A549 (cell line): ENCODE measurements around the gene GAL3ST2. TPM values are rescaled to one million over a fixed set of nuclear protein-coding genes. Genes with fewer than 3 reads are reported as not detected.

Source experiments
- ATAC-seq, 2 experiments: fragments of 200-7000 bp in 1 of 2; fragments of >200 bp in 1 of 2; cut with Nextera tagmentation in 1 of 2; cut with Tn5 transposase in 1 of 2; 3 replicates each; pipeline versions ENCODE4 v1.8.0 to v1.9.1; 2018 to 2020; ENCODE audit warnings: mild to moderate bottlenecking in 1 of 2, moderate library complexity in 1 of 2
- CTCF ChIA-PET: fragments of 300-600 bp; sonication (Branson Sonifier 250); formaldehyde crosslinking; extraction: SDS; loops from one replicate; lab custom pipeline; 2021; ENCODE audit warnings: antibody characterized with exemption, inconsistent platforms; lab: Yijun Ruan, JAX
- POLR2A ChIA-PET: fragments of 350-600 bp; formaldehyde crosslinking; extraction: SDS; loops from one replicate; lab custom pipeline; 2021; ENCODE audit warnings: antibody characterized with exemption, inconsistent platforms; lab: Yijun Ruan, JAX
- DNase-seq, 2 experiments: peaks; one replicate each; pipeline versions ENCODE4 v3.0.0 to v3.0.0-alpha.2; 2011 to 2016; ENCODE audit warnings: low read depth in 1 of 2, low spot score in 1 of 2
- FAIRE-seq: peaks from 2 replicates; lab custom pipeline; 2011; peaks lifted over from hg19 to GRCh38; lab: Jason Lieb, UNC
- H3K27ac ChIP-seq, 2 experiments: fragments of >200 bp; sonication (Bioruptor Twin); formaldehyde crosslinking; 3 replicates each; pipeline ENCODE4 v1.5.1; 2016 to 2017
- H3K4me1 ChIP-seq: fragments of >200 bp; sonication (Bioruptor Twin); formaldehyde crosslinking; 3 replicates; pipeline ENCODE4 v1.6.1; 2016
- H3K4me2 ChIP-seq: fragments of >200 bp; sonication (Bioruptor Twin); formaldehyde crosslinking; 3 replicates; pipeline ENCODE4 v1.6.1; 2016
- H3K4me3 ChIP-seq: fragments of >200 bp; sonication (Bioruptor Twin); formaldehyde crosslinking; 3 replicates; pipeline ENCODE4 v1.5.1; 2016
- H3K9me3 ChIP-seq: fragments of >200 bp; sonication (Bioruptor Twin); formaldehyde crosslinking; 3 replicates; pipeline ENCODE4 v1.6.1; 2016
- CTCF ChIP-seq: fragments of >200 bp; sonication (Bioruptor Twin); formaldehyde crosslinking; IDR thresholded peaks from 3 replicates; pipeline ENCODE4 v1.5.1; 2016
- EHF ChIP-seq: fragments of 250-450 bp; sonication (Bioruptor Pico); IDR thresholded peaks from 2 replicates; pipeline ENCODE4 v1.5.0; 2020; ENCODE audit warnings: mild to moderate bottlenecking
- FOSL2 ChIP-seq, 2 experiments: fragments of 450-650 bp in 1 of 2; fragments of >200 bp in 1 of 2; sonication (Bioruptor Twin) in 1 of 2; formaldehyde crosslinking; IDR thresholded peaks; 2 replicates each; pipeline versions ENCODE4 v1.5.0 to v1.6.1; 2016 to 2020; ENCODE audit warnings: mild to moderate bottlenecking in 1 of 2, moderate library complexity in 1 of 2
- HMGXB4 ChIP-seq: fragments of 250-450 bp; sonication (Bioruptor Pico); IDR thresholded peaks from 2 replicates; pipeline ENCODE4 v1.5.0; 2021; ENCODE audit warnings: mild to moderate bottlenecking, moderate library complexity, borderline replicate concordance
- JUNB ChIP-seq: fragments of >200 bp; sonication (Bioruptor Twin); formaldehyde crosslinking; IDR thresholded peaks from 2 replicates; pipeline ENCODE4 v1.6.1; 2016
- MAZ ChIP-seq: fragments of 150-350 bp; IDR thresholded peaks from 2 replicates; pipeline ENCODE4 v1.6.1; 2014; ENCODE audit warnings: antibody characterized with exemption, low read depth, low read length, borderline replicate concordance
- NR3C1 ChIP-seq: fragments of >200 bp; sonication (Bioruptor Twin); formaldehyde crosslinking; IDR thresholded peaks from 3 replicates; pipeline ENCODE4 v1.6.1; 2017
- POLR2A ChIP-seq: IDR thresholded peaks from 2 replicates; pipeline ENCODE4 v1.6.1; 2012; ENCODE audit warnings: mild to moderate bottlenecking, low read length
- RARB ChIP-seq: fragments of 250-450 bp; sonication (Bioruptor Pico); IDR thresholded peaks from 2 replicates; pipeline ENCODE4 v1.8.0; 2021; ENCODE audit warnings: mild to moderate bottlenecking, moderate library complexity
- RCOR1 ChIP-seq: fragments of 150-350 bp; IDR thresholded peaks from 2 replicates; pipeline ENCODE4 v1.6.1; 2014; ENCODE audit warnings: antibody characterized with exemption, low read length, low read depth
- RFX5 ChIP-seq: fragments of 450-650 bp; IDR thresholded peaks from 2 replicates; pipeline ENCODE4 v1.7.1; 2014; ENCODE audit warnings: antibody characterized with exemption, mild to moderate bottlenecking, moderate library complexity
- SMC3 ChIP-seq: fragments of >200 bp; sonication (Bioruptor Twin); formaldehyde crosslinking; IDR thresholded peaks from 3 replicates; pipeline ENCODE4 v1.6.1; 2018; ENCODE audit warnings: inconsistent platforms
- TP53 ChIP-seq: fragments of 250-450 bp; sonication (Bioruptor Pico); IDR thresholded peaks from 2 replicates; pipeline ENCODE4 v1.5.0; 2021; ENCODE audit warnings: mild to moderate bottlenecking, moderate library complexity
- WGBS: methylation state at CpG from one replicate; pipeline ENCODE4 v1.1.6; 2017; ENCODE audit errors: missing lambda C conversion rate; 5-methylcytosine and 5-hydroxymethylcytosine counted together
- polyA plus RNA-seq, 4 experiments: library from polyadenylated mRNA; depleted of rRNA in 3 of 4; stranded (reverse); fragments of >200 nt; fragmentation: RNase III in 1 of 4; extraction: RNeasy Plus Mini Kit Qiagen cat#74134 plus additional on column Dnase treatment in 1 of 4; gene quantifications; 2 replicates in 3 of 4; 3 replicates in 1 of 4; pipeline ENCODE4 v1.2.3, GENCODE V29; 2011 to 2017

Gene GAL3ST2
- polyA plus RNA-seq, 2 of the 4 experiments (the other 2 are of a cell fraction) = 0.61 TPM; not detected in 1

DNA sequence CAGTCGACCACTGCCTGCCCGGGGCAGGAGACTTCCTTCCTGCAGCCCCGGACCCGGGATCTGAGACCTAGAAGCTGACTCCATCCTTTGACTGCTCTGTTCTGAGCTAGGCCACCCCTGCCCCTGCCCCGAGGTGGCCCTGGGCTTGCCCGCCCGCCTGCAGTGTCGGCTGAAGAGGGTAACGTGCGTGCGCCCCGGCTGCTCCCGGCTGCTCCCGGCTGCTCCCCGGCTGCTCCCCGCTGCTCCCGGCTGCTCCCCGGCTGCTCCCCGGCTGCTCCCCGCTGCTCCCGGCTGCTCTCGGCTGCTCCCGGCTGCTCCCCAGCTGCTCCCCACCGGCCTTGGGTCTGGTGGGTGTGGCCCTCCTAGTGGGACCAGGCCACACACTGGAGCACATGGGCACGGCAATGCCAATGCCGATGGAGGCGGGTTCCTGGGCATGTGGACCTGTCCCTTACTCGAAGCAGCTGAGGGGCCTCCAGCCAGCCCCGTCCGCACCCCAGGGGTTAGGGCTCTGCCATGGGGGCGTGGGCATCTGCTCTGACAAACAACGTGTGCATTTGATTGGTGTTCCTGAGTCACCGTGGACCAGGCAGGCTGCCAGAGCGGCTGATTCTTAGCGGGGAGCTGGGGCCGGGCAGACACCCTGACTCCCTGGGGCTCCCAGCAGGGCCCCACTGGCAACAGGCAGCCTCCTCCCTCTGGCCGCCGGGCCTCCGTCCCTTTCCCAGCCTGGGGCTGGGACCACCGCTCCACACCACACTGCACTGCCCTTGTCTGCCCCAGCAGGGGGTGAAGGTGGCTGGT lies 2.0 kb upstream of the GAL3ST2 start (continued):
- no peak for TF ChIP-seq TP53
- TF ChIP-seq EHF (CRISPR knock-in tag) = no peak
- no peak for TF ChIP-seq HMGXB4

DNA sequence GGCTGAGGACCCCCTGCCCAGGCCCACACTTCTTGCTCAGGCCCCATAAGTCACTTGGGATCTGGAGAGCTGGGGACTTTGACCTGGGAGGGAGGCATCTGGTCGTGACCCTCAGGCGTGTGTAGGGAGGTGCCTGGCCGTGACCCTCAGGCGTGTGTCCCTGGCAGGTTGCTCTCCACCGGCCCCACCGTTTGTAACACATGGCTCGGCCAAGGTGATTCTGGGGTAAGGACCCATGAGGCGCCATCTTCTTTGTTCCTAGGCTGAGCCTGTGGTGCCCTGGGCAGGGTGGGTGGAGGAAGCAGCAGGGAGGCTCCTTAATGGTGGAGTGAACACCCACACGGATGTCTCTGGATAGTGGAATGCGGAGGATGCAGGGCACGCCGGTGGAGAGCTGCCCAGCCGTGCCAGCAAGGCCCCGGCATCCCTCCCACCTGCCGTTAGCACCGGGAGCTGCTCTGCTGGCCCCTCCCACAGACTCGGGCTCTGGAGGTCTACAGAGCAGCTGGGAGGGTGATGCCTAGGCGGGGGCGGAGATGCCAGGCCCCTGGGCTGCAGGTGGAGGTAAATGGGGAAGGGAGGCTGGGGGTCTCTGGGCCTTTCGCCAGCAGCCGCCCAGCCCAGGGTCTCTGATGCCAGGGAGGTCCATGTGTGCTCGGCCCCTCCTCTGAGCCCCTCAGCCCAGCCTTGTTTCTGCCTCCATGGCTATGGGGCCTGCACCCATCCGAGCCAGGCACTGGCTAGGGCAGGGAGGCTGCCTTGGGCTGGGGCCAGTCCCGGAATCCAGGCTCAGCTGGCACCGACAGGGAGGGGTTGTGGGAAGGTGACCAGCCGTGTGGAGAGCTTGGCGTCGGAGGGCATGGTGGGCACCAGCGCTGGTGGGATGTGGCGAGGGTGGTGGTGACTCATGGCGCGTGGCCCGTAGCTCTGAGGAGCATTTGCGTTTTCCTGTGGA lies 1.1 kb upstream of the GAL3ST2 start:
- no peak overlapping the region for H3K4me3 ChIP-seq
- FAIRE-seq (no peak), DNase-seq (no peak), ATAC-seq (no peak)
- WGBS = 94% methylated on average over 23 of the region's 34 CpGs
- peak overlapping the region in 1 of 2 experiments; percentile 60; a peak in 3 of 6 replicates for H3K27ac ChIP-seq
- peaks cover 17% of the 10 kb centered on the region for H3K4me1 ChIP-seq
- CTCF ChIA-PET = no interaction called here
- H3K4me2 ChIP-seq = peak overlapping the region; percentile 33
- POLR2A ChIA-PET = no interaction called here
- H3K9me3 ChIP-seq = no peaks in the 10 kb centered on the region
- TF ChIP-seq RFX5 (no peak), MAZ (no peak), RCOR1 (no peak), TP53 (no peak), NR3C1 (no peak), FOSL2 (IDR thresholded peaks at IDR 0.05) (no peak), FOSL2 (CRISPR knock-in tag; IDR thresholded peaks at IDR 0.05) (no peak), CTCF (no peak), SMC3 (no peak)

DNA sequence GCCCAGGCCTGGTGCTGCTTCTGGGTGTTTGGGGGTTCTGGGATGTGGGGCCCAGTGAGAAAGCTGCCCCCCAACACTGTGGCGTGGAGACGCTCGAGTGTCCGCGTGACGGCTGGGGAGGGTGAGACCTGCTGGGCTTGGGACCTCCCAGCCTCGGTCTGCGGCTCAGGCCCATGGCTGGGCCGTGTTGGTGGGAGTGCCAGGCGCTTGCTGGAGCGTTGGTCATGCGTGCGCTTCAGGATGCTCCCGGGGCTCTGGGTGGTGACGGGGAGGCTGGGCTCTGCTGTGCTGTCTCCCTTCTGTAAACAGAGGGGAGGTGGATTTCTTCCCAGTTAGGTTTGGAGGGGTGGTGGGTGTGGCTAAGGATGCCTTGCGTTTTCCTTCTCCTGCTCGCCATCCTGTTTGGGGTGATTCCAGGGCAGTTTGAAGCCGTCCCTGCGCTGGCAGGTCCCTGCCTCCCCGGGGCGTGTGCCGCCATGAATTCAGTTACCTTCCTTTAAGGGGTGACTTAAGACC lies 606 bp downstream of the GAL3ST2 start:
- no peak for DNase-seq
- Histone ChIP-seq H3K4me1 (peaks cover 22% of the 10 kb centered on the region), H3K27ac (no peak overlapping the region), H3K4me3 (no peak overlapping the region), H3K9me3 (0 out of 3 replicates have a peak, but pooled peaks cover 1% of the 10 kb centered on the region), H3K4me2 (no peak overlapping the region)
- 91% methylated on average over 22 of the region's 22 CpGs for WGBS
- no peak for FAIRE-seq
- TF ChIP-seq RARB (CRISPR knock-in tag) (no peak), FOSL2 (IDR thresholded peaks at IDR 0.05) (no peak), FOSL2 (CRISPR knock-in tag; IDR thresholded peaks at IDR 0.05) (no peak), JUNB (no peak), POLR2A (no peak), SMC3 (no peak), EHF (CRISPR knock-in tag) (no peak)
- no peak for ATAC-seq
- ChIA-PET POLR2A (no interaction called here), CTCF (interaction anchor here (0.5 kb wide), 1 partner anchor 8 kb away, joined by 3 read pairs; no protein-coding TSS in a partner anchor)
